Eye (tissue), 1 donor: ENCODE results near the gene NCK1.

ENCODE experiments used
- DNase-seq: peaks from one replicate; pipeline ENCODE4 v3.0.0-alpha.2; 2015

NCK1 gene

DNA sequence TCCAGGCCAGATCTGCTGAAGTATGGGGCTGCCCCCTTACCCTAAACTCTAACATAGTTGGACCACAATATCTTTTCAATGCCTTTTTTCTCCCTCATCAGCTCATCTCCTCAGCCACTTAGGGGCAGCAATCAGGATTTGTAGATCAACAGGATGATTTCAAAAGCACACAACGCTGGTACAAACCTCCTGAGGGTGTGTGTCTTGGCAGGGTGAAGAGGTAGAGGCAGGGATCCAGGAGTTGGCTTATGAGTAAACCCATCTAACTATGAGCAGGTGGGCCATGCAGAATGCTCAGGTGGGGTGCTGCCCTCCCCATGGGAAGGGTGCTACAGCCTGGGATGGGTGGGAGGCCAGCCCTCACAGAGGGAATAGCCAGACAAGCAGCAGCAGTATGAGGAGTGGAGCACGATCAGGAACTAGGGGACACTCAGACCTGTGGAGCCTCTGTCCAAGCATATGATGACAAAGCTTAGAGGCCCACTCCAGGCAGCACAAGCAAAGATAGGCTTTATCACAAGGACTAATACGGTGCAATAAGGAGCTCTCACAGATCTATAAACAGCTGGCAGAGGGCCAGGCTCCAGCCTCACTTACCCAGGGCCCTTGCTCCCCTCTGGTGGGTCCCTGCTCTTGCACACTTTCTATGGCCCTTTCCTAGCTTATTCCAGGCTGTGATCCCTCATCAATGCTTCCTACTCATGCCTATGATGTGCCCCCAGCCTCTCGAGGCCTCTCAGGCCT, 127.9 kb downstream of the NCK1 start:
- DNase-seq = no peak

DNA sequence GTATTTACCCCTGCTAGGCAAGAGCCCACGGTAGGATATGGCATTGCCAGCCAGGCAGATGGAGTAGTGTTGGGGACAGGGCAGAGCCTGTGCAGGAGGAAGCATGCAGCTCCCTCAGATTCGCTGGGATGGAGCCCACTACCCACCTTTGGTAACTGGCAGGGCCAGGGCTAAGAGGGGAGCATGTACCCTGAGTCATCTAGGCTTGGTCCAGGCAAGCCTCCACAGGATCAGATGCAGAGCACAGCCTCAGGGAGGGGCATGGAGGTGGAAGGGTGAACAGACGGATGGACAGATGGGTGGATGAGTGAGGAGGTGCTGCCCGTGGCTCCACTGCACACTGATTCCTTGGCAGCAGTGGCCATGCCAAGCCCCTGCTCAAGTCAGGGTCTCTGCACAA, 128.8 kb downstream of the NCK1 start:
- DNase-seq = no peak

DNA sequence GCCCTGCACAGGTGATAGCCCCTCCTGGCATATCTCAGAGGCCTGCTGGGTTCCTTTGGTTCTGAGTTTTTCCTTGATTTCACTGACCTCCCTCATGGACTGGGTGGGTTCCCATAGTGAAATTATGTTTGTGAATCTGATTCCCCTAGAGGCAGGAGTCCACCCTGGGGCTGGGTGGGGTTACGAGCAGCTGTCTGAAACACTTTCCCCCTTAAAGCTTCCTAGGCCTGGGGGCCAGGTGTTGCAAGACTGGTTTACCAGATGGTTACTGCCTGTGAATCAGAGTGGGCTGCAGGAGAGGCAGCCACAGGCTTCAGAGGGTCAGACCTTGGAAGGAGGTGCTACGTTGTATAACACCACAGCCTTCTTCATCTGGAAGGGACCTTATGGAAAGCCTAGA, 130.1 kb downstream of the NCK1 start:
- no peak for DNase-seq

DNA sequence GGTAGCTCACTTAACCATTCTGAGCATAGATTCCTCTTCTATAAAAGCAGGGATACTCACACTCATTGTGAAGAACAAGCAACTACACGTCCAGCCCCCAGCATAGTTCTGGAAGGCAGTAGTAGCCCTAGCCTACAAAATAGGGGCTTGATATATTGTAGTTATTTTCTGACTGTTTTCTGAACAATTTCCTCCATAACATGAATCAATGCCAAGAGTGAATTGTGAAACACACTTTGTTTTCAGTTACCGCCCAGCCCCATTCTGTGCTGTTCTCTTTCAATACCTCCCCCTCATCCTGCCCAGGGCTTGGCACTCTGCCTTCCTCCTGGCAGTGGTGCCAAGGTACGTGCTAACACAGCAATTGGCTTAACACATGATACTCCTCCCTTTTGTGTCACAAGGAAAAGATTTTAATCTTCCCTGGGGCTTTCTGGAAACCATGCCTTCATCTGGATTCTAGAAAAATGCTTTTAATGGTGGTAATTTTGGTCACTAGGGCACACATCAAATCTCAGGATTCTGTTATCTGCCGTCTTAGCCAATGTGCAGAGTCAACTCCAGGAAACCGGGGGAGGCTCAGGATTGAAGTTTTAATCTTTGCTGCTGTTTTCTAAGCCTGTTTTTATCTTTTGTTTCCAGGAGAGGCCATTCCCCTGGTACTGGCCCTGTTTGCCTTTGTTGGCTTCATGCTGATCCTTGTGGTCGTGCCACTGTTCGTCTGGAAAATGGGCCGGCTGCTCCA, 132.9 kb downstream of the NCK1 start:
- peak; percentile 24 for DNase-seq

DNA sequence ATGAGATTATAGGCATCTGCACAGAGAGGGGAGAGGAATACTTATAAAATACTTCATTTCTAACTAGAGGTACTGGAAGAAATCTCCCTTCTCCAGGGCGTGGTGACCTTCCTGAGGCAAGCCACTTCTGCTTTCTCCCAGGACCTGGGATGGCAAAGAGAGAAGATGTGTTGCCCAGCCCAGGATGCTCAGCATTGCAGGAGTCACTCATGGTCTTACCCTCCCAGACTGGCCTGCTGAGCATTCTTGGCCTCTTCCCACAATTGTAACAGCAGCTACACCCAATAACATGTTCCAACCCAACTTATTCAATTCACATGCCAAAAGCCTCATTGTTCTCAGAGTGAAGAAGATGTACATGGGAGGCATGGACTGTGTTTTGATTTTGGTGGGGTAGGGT, 133.6 kb downstream of the NCK1 start:
- DNase-seq = no peak
